GM12872 (cell line): ENCODE results near the gene NFE2L1.

Source experiments
- CTCF ChIP-seq: IDR thresholded peaks from 3 replicates; pipeline ENCODE4 v1.5.1; 2011; ENCODE audit warnings: low read depth, mild to moderate bottlenecking, low read length, moderate library complexity; ENCODE audit not compliant: insufficient read depth

The NFE2L1 gene

GRCh38 chr17:48006936-48007709 is 41.0 kb upstream of the NFE2L1 start:
- no peak for TF ChIP-seq CTCF

DNA sequence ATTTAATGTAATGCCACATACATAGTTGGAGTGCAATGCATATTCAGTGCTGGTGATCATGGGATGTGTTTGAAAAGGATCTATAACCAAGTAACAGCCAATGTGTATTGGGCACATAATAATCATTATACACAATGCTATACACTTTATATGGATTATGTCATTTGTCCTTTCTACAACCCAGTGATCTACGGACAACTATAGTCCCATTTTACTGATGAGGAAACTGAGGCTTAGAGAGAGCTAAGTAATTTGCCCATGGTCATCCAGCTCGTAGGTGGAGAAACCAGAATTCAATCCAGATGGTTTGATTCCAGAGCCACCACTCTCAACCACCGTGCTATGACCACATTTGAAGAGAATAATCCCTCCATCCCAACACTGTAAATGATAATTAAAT is 38.0 kb upstream of the NFE2L1 start:
- TF ChIP-seq CTCF, result no peak

DNA sequence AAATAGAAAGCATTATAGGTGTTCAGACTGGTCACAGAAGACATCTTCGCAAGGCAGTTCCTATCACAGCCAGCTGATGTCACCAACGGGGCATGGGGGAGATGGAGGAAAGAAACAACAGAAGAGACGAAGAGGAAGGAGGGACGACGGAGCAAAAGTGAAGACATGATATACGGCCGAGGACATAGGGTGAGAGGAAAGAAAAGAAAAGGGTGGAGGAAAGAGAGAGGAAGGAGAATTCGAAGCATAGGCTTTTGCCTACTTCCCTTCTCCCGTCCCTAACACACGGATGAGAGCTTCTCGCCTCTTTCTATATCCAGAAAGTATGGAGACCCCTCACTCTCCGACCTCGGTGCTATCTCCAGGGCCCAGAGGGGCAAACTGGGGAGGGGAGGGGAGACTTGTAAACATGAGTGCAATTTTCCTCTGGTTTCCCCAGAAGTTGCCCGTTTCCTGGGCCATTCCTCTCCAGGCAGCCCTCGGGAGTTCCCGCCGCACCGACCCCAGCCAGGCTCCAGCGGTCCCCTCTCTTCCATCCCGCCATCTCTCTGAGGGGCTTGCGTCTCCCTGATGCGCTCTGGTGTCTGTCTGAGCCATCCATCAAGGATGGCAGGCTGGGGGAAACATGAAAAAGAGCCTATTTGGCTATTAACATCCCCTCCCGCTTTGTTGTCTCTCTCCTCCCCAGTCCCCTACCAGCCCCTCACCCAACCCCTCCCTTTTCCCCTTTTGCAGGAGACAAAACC is 36.6 kb upstream of the NFE2L1 start:
- peak; percentile 78 for TF ChIP-seq CTCF

DNA sequence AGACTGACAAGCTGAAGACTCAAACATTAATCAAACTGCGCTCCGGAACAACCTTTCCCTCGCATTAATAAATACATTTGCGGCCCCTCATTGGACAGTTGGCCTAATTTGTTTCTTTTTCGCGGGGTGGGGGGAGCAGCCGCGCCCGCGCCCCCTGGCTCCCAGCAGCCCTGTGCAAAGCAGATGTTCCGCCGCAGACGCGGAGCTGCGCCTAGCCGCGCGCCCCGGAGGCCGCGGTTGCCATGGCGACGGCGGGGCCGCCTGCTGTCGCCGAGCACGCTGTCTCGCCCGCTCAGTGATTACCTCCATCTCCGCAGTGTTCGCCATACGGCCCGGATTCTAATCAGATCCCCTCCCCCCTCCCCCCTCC is 36.0 kb upstream of the NFE2L1 start:
- no peak for TF ChIP-seq CTCF

DNA sequence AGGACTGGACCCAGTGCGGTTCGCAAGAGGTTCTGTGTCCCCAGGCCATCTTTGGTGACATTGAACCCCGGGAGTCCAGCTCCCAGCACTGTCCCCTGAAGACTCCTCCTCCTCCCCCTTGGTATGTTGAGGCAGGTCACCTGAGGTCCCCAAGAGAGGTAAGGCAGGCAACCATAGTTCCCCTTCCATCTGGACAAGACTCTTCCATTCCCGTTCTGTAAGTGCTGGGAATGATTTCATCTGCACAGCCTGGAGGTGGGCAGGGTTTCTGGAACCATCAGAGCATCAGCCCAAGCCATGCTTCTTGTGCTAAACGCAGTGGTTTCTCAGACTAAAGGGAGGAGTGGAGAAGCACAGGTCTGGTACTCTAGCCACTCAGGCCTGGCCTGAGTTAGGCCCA is 35.5 kb upstream of the NFE2L1 start:
- TF ChIP-seq CTCF, result no peak

DNA sequence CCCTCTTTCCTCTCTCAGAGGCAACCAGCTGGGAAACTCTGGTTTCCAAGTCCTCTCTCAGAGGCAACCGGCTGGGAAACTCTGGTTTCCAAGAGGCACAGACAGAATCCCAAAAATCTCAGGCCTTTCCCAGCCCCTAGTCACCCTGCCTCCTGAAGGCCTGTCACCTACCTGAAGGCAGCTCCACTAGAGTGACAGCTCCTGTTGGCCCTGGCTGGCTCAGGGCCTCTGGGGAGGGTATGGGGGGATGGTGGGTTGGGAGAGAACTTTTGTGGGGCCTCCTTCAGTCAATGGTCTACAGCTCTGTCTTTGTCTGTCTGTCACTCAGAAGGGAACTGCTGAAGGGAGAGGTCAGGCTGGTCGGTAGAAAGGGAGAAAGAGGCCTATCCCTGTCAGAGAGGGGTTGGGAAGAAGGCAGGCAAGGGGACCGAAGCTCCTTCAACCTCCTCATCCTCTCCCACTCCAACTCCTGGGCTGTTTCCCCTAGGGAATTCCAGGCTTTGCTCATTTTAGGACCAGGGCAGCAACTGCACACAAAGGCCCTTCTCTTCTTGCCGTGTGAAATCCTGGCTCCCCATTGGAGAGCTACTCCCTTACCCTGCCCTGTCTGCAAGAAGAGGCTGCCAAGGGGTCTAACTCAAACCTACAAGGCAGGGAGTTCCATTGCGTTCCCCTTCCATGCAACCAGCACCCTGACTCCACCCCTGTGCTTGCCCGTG is 34.1 kb upstream of the NFE2L1 start:
- no peak for TF ChIP-seq CTCF

DNA sequence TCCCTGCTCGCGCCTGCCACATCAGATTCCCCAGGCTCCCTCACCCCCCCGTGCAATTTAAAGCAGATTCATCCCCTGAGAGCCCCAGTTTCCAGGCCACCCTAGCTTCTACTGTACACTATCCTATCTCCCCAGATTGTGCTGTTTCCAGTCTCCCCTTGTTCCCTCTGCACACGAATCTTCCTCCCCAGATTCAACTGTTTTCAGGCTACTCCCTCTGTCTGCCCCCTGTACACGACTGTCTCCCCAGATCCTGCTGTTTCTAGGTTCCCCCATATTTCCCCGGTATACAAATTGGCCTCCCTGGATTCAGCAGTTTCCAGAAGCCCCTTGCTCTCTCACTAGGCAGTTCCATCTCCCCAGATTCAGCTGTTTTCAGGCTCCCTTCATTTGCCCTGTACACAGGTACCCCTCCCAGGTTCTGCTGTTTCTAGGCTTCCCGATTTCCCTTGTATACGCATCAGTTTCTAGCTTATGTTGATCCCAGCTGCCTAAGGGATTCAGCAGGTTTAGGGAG is 33.5 kb upstream of the NFE2L1 start:
- no peak for TF ChIP-seq CTCF
